HG02610 (cell line): ENCODE measurements around the gene MDFI.

ENCODE experiments used
- ATAC-seq: cut with Tn5 transposase; IDR thresholded peaks from one replicate; pipeline ENCODE4 v1.9.1; 2021; ENCODE audit warnings: mild to moderate bottlenecking, moderate library complexity; ENCODE audit not compliant: unreplicated experiment

MDFI gene

GRCh38 chr6:41633056-41633634 lies 5.1 kb upstream of the MDFI start:
- ATAC-seq: no peak

GRCh38 chr6:41634657-41635056 lies 3.6 kb upstream of the MDFI start:
- no peak for ATAC-seq

GRCh38 chr6:41635365-41635764 lies 2.9 kb upstream of the MDFI start:
- ATAC-seq: no peak

GRCh38 chr6:41636833-41637193 lies 1.5 kb upstream of the MDFI start:
- no peak for ATAC-seq

GRCh38 chr6:41637194-41638001 lies 870 bp upstream of the MDFI start:
- ATAC-seq: no peak

- no peak for ATAC-seq
Observed at GRCh38 chr6:41638935-41639808, 904 bp downstream of the MDFI start.

GRCh38 chr6:41639809-41640371 lies 1.6 kb downstream of the MDFI start:
- no peak for ATAC-seq

- no peak for ATAC-seq
Observed at GRCh38 chr6:41640426-41640825, 2.2 kb downstream of the MDFI start.

- no peak for ATAC-seq
Observed at GRCh38 chr6:41641352-41641925, 3.2 kb downstream of the MDFI start.

- ATAC-seq: no peak
Observed at GRCh38 chr6:41642090-41642959, 4.1 kb downstream of the MDFI start.

- no peak for ATAC-seq
Observed at GRCh38 chr6:41642960-41643898, 5.0 kb downstream of the MDFI start.

GRCh38 chr6:41643899-41644269 lies 5.6 kb downstream of the MDFI start:
- no peak for ATAC-seq

GRCh38 chr6:41644297-41644879 lies 6.1 kb downstream of the MDFI start:
- no peak for ATAC-seq

GRCh38 chr6:41645007-41645618 lies 6.8 kb downstream of the MDFI start:
- ATAC-seq: no peak

GRCh38 chr6:41646026-41646795 lies 7.9 kb downstream of the MDFI start:
- ATAC-seq: no peak

- ATAC-seq: no peak
Observed at GRCh38 chr6:41647061-41647511, 8.8 kb downstream of the MDFI start.

- no peak for ATAC-seq
Observed at GRCh38 chr6:41648070-41648585, 9.9 kb downstream of the MDFI start.
